Measurements from ENCODE around the gene DDX60. TPM values are rescaled to one million over a fixed set of nuclear protein-coding genes. Genes with fewer than 3 reads are reported as not detected.

The DDX60 gene
- total RNA-seq, 1 experiment from 2014 or later, result 10.1 TPM

- in situ Hi-C loops (cut with HindIII; ENCODE audit: low pct_unique_long_range_greater_than_20kb, low sequenced_read_pairs), result no loop called here
- no TSS peak for BruUV-seq (replicated peaks)
- Histone ChIP-seq H3K27me3 (ENCODE audit: control insufficient read depth, insufficient read depth, low read length) (no peaks in the 10 kb centered on the region), H3K36me3 (ENCODE audit: control insufficient read depth, insufficient read depth, low read length) (no peaks in the 10 kb centered on the region), H3K4me1 (ENCODE audit: control insufficient read depth, insufficient read depth, low read length) (no peaks in the 10 kb centered on the region), H3K27ac (ENCODE audit: low read length) (no peak overlapping the region), H3K4me3 (ENCODE audit: low read depth in 2 of 2, low read length in 2 of 2) (no peak overlapping the region), H3K9me3 (ENCODE audit: control insufficient read depth, insufficient read depth, low read depth, low read length) (no peaks in the 10 kb centered on the region)
- ATAC-seq (no peak), DNase-seq (ENCODE audit: low read depth, low spot score) (no peak)
- TF ChIP-seq SIN3A (IDR thresholded peaks at IDR 0.05; ENCODE audit: borderline replicate concordance, insufficient read depth, low read depth, low read length), result no peak
- no peak for TF ChIP-seq TCF7L2 (IDR thresholded peaks at IDR 0.05; ENCODE audit: low read depth, low read length)
- no peak for TF ChIP-seq POLR2AphosphoS5 (IDR thresholded peaks at IDR 0.05; ENCODE audit: low read depth, low read length)
- TF ChIP-seq REST (IDR thresholded peaks at IDR 0.05; ENCODE audit: insufficient read depth in 1 of 2, low read depth in 2 of 2, low read length in 1 of 2), result no peak
- no peak for TF ChIP-seq CTCF (IDR thresholded peaks at IDR 0.05)
- intact Hi-C loops (cut with micrococcal nuclease; ENCODE audit: unreplicated experiment), result no loop called here
- ChIA-PET CTCF (no interaction called here), POLR2A (no interaction called here)
Observed at GRCh38 chr4:168167714-168168284, 150.8 kb downstream of the DDX60 start.

Other genes with a start within 250 kb of the DDX60 start
- not detected for gene ANXA10, start 226.2 kb downstream of the DDX60 start, total RNA-seq (2021; ENCODE audit: unreplicated experiment)
- gene DDX60L, start 161.7 kb upstream of the DDX60 start, total RNA-seq (2021; ENCODE audit: unreplicated experiment), result 7.5 TPM
- gene PALLD, start 178.3 kb upstream of the DDX60 start, total RNA-seq (2021; ENCODE audit: unreplicated experiment), result 6.5 TPM